HEK293 (cell line): ENCODE results near the gene S100A3.

Source experiments
- CTCF ChIA-PET: fragments of 350-600 bp; formaldehyde crosslinking; extraction: SDS; loops from one replicate; lab custom pipeline; 2021; ENCODE audit warnings: antibody characterized with exemption; lab: Yijun Ruan, JAX
- POLR2A ChIA-PET: fragments of 300-600 bp; formaldehyde crosslinking; extraction: SDS; loops from one replicate; lab custom pipeline; 2020; ENCODE audit warnings: antibody characterized with exemption, inconsistent platforms; lab: Yijun Ruan, JAX
- H3K27ac ChIP-seq: fragments of 200-500 bp; sonication (Bioruptor generic); 2 replicates; pipeline ENCODE4 v1.5.1; 2014; ENCODE audit warnings: low read depth, low read length, control low read depth, inconsistent platforms; ENCODE audit errors: extremely low read depth
- H3K36me3 ChIP-seq, 2 experiments: fragments of 200-500 bp in 1 of 2; sonication (Bioruptor generic) in 1 of 2; 1 replicate in 1 of 2; 2 replicates in 1 of 2; pipeline ENCODE4 v1.5.1; 2014 to 2017; ENCODE audit warnings: inconsistent platforms in 2 of 2, low read length in 2 of 2; ENCODE audit not compliant: control insufficient read depth in 2 of 2, insufficient read depth in 1 of 2
- H3K4me1 ChIP-seq: fragments of 200-500 bp; sonication (Bioruptor generic); 2 replicates; pipeline ENCODE4 v1.5.1; 2014; ENCODE audit warnings: mild to moderate bottlenecking, low read length, inconsistent platforms; ENCODE audit not compliant: control insufficient read depth, insufficient read depth
- H3K4me3 ChIP-seq: 2 replicates; pipeline ENCODE4 v1.5.1; 2011; ENCODE audit warnings: low read depth, mild to moderate bottlenecking, control low read depth, low read length, moderate library complexity
- H3K9me3 ChIP-seq: fragments of 200-500 bp; sonication (Bioruptor generic); 2 replicates; pipeline ENCODE4 v1.5.1; 2014; ENCODE audit warnings: low read depth, low read length, inconsistent platforms; ENCODE audit not compliant: control insufficient read depth, insufficient read depth
- HOXA7 ChIP-seq: sonication (generic); formaldehyde crosslinking; IDR thresholded peaks from 2 replicates; pipeline ENCODE4 v1.8.1; 2022; ENCODE audit warnings: missing genetic modification reagents, borderline replicate concordance
- TRIM28 ChIP-seq: IDR thresholded peaks from 2 replicates; pipeline ENCODE4 v1.6.1; 2011; ENCODE audit warnings: low read length, control low read depth, borderline replicate concordance
- ZNF37A ChIP-seq: fragments of 450-650 bp; IDR thresholded peaks from 2 replicates; pipeline ENCODE4 v1.5.1; 2018; ENCODE audit warnings: missing biosample characterization, missing genetic modification characterization
- ZNF433 ChIP-seq: fragments of 450-650 bp; formaldehyde crosslinking; IDR thresholded peaks from 2 replicates; pipeline ENCODE4 v1.5.1; 2016; ENCODE audit warnings: missing biosample characterization, missing genetic modification characterization, low read depth

S100A3 gene

DNA sequence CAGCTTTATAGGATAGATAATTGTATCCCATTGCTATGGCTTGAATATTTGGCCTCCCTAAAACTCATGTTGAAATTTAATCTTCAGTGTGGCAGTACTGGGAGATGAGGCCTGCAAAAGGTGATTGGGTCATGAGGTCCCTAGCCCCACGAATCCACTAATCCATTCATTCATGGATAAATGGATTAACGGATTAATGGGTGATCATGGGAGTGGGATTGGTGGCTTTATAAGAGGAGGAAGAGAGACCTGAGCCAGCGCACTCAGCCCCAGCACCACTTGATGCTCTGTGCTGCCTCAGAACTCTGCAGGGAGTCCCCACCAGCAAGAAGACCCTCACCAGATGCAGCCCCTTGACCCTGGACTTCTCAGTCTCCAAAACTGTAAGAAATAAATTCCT lies 45.3 kb downstream of the S100A3 start (continued):
- no peak for TF ChIP-seq HOXA7 (CRISPR knock-in tag)
- TF ChIP-seq ZNF37A (tag by site-specific recombination) = no peak
- TF ChIP-seq, all 188 proteins: peak for 0

DNA sequence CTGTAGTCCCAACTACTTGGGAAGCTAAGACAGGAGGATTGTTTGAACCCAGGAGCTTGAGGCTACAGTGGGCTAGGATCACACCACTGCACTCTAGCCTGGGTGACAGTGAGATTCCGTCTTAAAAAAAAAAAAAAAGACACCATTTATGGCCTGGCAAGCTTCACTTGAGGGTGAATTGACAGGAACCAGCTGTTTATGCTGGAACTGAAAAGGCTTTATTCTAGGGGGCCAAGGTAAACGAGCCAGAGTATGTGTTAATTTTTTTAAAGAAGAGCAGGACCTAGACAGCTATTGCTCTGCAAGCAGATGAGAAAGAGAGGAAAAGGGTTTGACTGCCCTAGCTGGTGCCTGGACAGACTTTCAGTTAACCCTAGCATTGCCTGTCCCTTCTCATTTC lies 50.3 kb downstream of the S100A3 start:
- Histone ChIP-seq H3K9me3 (no peaks in the 10 kb centered on the region), H3K4me3 (no peak overlapping the region), H3K4me1 (no peaks in the 10 kb centered on the region), H3K27ac (no peak overlapping the region), H3K36me3 (no peaks in the 10 kb centered on the region)
- CTCF ChIA-PET = interaction anchor here (0.6 to 8.5 kb wide), 5 partner anchors 12 to 245 kb away, joined by 3 to 259 read pairs (median 6); partner anchors contain the start of genes PGLYRP4 and S100A9
- TF ChIP-seq ZNF433 (tag by site-specific recombination) (no peak), TRIM28 (no peak)
- POLR2A ChIA-PET = interaction anchor here (1.0 kb wide), 1 partner anchor 492 kb away, joined by 3 read pairs; the partner anchor contains the start of gene RPS27
